Astrocyte (in vitro differentiated cells and primary cell): ENCODE measurements around the gene RYR2. TPM values are rescaled to one million over a fixed set of nuclear protein-coding genes. Genes with fewer than 3 reads are reported as not detected.

Experiments
- DNase-seq: peaks from one replicate; pipeline ENCODE4 v3.0.0-alpha.2; 2010; ENCODE audit warnings: low read depth
- FAIRE-seq: peaks from 2 replicates; lab custom pipeline; 2011; peaks lifted over from hg19 to GRCh38; lab: Jason Lieb, UNC
- H2AFZ ChIP-seq: 2 replicates; pipeline ENCODE4 v1.6.0; 2012; ENCODE audit warnings: low read depth, low read length, inconsistent platforms
- H3K27ac ChIP-seq: 2 replicates; pipeline ENCODE4 v1.5.1; 2011; ENCODE audit warnings: low read depth, low read length, inconsistent platforms
- H3K27me3 ChIP-seq: 2 replicates; pipeline ENCODE4 v1.6.0; 2011; ENCODE audit warnings: low read length, inconsistent platforms; ENCODE audit not compliant: insufficient read depth
- H3K36me3 ChIP-seq: 2 replicates; pipeline ENCODE4 v1.5.1; 2011; ENCODE audit warnings: low read length, inconsistent platforms; ENCODE audit not compliant: insufficient read depth
- H3K4me1 ChIP-seq: 2 replicates; pipeline ENCODE4 v1.5.1; 2011; ENCODE audit warnings: low read length, inconsistent platforms; ENCODE audit not compliant: insufficient read depth
- H3K4me2 ChIP-seq: 2 replicates; pipeline ENCODE4 v1.6.0; 2012; ENCODE audit warnings: low read length, inconsistent platforms
- H3K4me3 ChIP-seq: 2 replicates; pipeline ENCODE4 v1.5.1; 2011; ENCODE audit warnings: low read depth, mild to moderate bottlenecking, low read length, inconsistent platforms; ENCODE audit not compliant: insufficient read depth
- H3K79me2 ChIP-seq: 2 replicates; pipeline ENCODE4 v1.6.0; 2012; ENCODE audit warnings: mild to moderate bottlenecking, low read length, inconsistent platforms; ENCODE audit not compliant: insufficient read depth
- H3K9ac ChIP-seq: 2 replicates; pipeline ENCODE4 v1.6.0; 2012; ENCODE audit warnings: mild to moderate bottlenecking, low read length, inconsistent platforms
- H3K9me3 ChIP-seq: 2 replicates; pipeline ENCODE4 v1.5.1; 2012; ENCODE audit warnings: low read depth, mild to moderate bottlenecking, low read length, inconsistent platforms; ENCODE audit not compliant: insufficient read depth
- H4K20me1 ChIP-seq: 2 replicates; pipeline ENCODE4 v1.6.0; 2012; ENCODE audit warnings: low read length, inconsistent platforms; ENCODE audit not compliant: insufficient read depth
- H3K27ac Mint-ChIP-seq: one replicate; pipeline ENCODE4 v1.8.0; 2021; ENCODE audit warnings: mild to moderate bottlenecking, mixed read lengths; ENCODE audit not compliant: unreplicated experiment
- H3K27me3 Mint-ChIP-seq: one replicate; pipeline ENCODE4 v1.8.0; 2021; ENCODE audit warnings: low read depth, mixed read lengths; ENCODE audit not compliant: unreplicated experiment
- H3K36me3 Mint-ChIP-seq: one replicate; pipeline ENCODE4 v1.8.0; 2021; ENCODE audit warnings: low read depth, mixed read lengths; ENCODE audit not compliant: unreplicated experiment
- H3K4me1 Mint-ChIP-seq: one replicate; pipeline ENCODE4 v1.8.0; 2021; ENCODE audit warnings: low read depth, mixed read lengths; ENCODE audit not compliant: unreplicated experiment
- H3K4me3 Mint-ChIP-seq: one replicate; pipeline ENCODE4 v1.8.0; 2021; ENCODE audit warnings: mild to moderate bottlenecking, moderate library complexity, mixed read lengths; ENCODE audit not compliant: unreplicated experiment
- H3K9me3 Mint-ChIP-seq: one replicate; pipeline ENCODE4 v1.8.0; 2021; ENCODE audit warnings: mild to moderate bottlenecking, mixed read lengths; ENCODE audit not compliant: unreplicated experiment
- EZH2 ChIP-seq: IDR thresholded peaks from 2 replicates; pipeline ENCODE4 v1.6.1; 2012; ENCODE audit warnings: mild to moderate bottlenecking, low read length, inconsistent platforms; ENCODE audit not compliant: insufficient read depth
- total RNA-seq: library from RNA; stranded (reverse); gene quantifications from 2 replicates; pipeline ENCODE4 v1.2.1, GENCODE V29; 2021
- TF ChIP-seq, protein P1 (sequence below): IDR thresholded peaks from 2 replicates; pipeline ENCODE4 v1.5.1; 2011; ENCODE audit warnings: low read depth, mild to moderate bottlenecking, inconsistent platforms, low read length, moderate library complexity; ENCODE audit not compliant: insufficient read depth

The RYR2 gene
- total RNA-seq, 1 donor from 2014 or later = 0.30 TPM

GRCh38 chr1:237031480-237031879 is 10.5 kb upstream of the RYR2 start:
- H4K20me1 ChIP-seq = no peaks in the 10 kb centered on the region
- H3K4me1 ChIP-seq = peaks cover 3% of the 10 kb centered on the region
- no peak overlapping the region for H3K27ac ChIP-seq
- DNase-seq (no peak), FAIRE-seq (no peak)
- no peaks in the 10 kb centered on the region for H3K79me2 ChIP-seq
- no peak overlapping the region for H2AFZ ChIP-seq
- no peak overlapping the region for H3K27ac Mint-ChIP-seq
- H3K36me3 ChIP-seq = no peaks in the 10 kb centered on the region
- no peaks in the 10 kb centered on the region for H3K9me3 Mint-ChIP-seq
- no peak overlapping the region for H3K9ac ChIP-seq
- H3K4me3 Mint-ChIP-seq = no peak overlapping the region
- H3K4me2 ChIP-seq = no peak overlapping the region
- H3K36me3 Mint-ChIP-seq = no peaks in the 10 kb centered on the region
- H3K27me3 Mint-ChIP-seq = no peaks in the 10 kb centered on the region
- no peaks in the 10 kb centered on the region for H3K27me3 ChIP-seq
- H3K9me3 ChIP-seq = no peaks in the 10 kb centered on the region
- TF ChIP-seq, protein P1, sequence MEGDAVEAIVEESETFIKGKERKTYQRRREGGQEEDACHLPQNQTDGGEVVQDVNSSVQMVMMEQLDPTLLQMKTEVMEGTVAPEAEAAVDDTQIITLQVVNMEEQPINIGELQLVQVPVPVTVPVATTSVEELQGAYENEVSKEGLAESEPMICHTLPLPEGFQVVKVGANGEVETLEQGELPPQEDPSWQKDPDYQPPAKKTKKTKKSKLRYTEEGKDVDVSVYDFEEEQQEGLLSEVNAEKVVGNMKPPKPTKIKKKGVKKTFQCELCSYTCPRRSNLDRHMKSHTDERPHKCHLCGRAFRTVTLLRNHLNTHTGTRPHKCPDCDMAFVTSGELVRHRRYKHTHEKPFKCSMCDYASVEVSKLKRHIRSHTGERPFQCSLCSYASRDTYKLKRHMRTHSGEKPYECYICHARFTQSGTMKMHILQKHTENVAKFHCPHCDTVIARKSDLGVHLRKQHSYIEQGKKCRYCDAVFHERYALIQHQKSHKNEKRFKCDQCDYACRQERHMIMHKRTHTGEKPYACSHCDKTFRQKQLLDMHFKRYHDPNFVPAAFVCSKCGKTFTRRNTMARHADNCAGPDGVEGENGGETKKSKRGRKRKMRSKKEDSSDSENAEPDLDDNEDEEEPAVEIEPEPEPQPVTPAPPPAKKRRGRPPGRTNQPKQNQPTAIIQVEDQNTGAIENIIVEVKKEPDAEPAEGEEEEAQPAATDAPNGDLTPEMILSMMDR = no peak
- no peak for TF ChIP-seq EZH2
- H3K4me1 Mint-ChIP-seq = peaks cover 6% of the 10 kb centered on the region
- no peak overlapping the region for H3K4me3 ChIP-seq

DNA sequence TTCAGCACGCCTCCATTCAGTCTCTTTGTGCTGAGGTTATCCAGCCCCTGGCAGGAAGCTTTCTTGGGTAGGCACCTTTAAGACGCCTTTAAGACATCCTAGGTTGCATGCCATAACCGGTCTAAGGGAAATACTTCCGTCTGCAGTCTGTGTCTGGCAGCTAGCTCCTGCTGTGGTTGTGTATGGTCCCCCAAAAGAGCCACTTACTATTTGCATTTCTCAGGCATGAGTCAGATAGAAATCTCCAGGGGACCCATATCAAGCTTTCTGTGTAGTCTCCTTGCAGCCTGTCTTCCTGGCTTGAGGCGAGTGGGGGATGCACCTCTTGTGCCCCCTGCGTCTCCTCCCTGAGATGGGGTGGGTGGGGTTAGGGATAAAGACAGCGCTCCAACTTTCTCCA is 10.0 kb upstream of the RYR2 start:
- Histone ChIP-seq H3K9ac (no peak overlapping the region), H3K4me2 (peak overlapping the region; percentile 26), H4K20me1 (no peaks in the 10 kb centered on the region), H3K79me2 (no peaks in the 10 kb centered on the region), H2AFZ (no peak overlapping the region), H3K27ac (no peak overlapping the region), H3K36me3 (no peaks in the 10 kb centered on the region), H3K4me3 (no peak overlapping the region), H3K27me3 (no peaks in the 10 kb centered on the region), H3K9me3 (no peaks in the 10 kb centered on the region), H3K4me1 (peaks cover 3% of the 10 kb centered on the region)
- Mint-ChIP-seq H3K27ac (no peak overlapping the region), H3K4me1 (peaks cover 6% of the 10 kb centered on the region), H3K36me3 (no peaks in the 10 kb centered on the region), H3K27me3 (no peaks in the 10 kb centered on the region), H3K9me3 (no peaks in the 10 kb centered on the region), H3K4me3 (no peak overlapping the region)
- FAIRE-seq (no peak), DNase-seq (no peak)
- TF ChIP-seq, protein P1 = no peak
- no peak for TF ChIP-seq EZH2

GRCh38 chr1:237033061-237033460 is 8.9 kb upstream of the RYR2 start:
- Histone ChIP-seq H3K4me2 (no peak overlapping the region), H3K27me3 (peaks cover 1% of the 10 kb centered on the region), H2AFZ (no peak overlapping the region), H3K27ac (no peak overlapping the region), H3K4me3 (no peak overlapping the region), H4K20me1 (no peaks in the 10 kb centered on the region), H3K79me2 (no peaks in the 10 kb centered on the region), H3K9me3 (no peaks in the 10 kb centered on the region), H3K9ac (no peak overlapping the region), H3K36me3 (no peaks in the 10 kb centered on the region), H3K4me1 (peaks cover 3% of the 10 kb centered on the region)
- Mint-ChIP-seq H3K4me3 (no peak overlapping the region), H3K27ac (no peak overlapping the region), H3K27me3 (no peaks in the 10 kb centered on the region), H3K9me3 (no peaks in the 10 kb centered on the region), H3K4me1 (peaks cover 6% of the 10 kb centered on the region), H3K36me3 (no peaks in the 10 kb centered on the region)
- no peak for DNase-seq
- no peak for TF ChIP-seq EZH2
- TF ChIP-seq, protein P1 = no peak
- no peak for FAIRE-seq
